HEK293 (cell line): ENCODE results near the gene CYS1.

Source experiments
- CTCF ChIA-PET: fragments of 350-600 bp; formaldehyde crosslinking; extraction: SDS; loops from one replicate; lab custom pipeline; 2021; ENCODE audit warnings: antibody characterized with exemption; lab: Yijun Ruan, JAX
- POLR2A ChIA-PET: fragments of 300-600 bp; formaldehyde crosslinking; extraction: SDS; loops from one replicate; lab custom pipeline; 2020; ENCODE audit warnings: antibody characterized with exemption, inconsistent platforms; lab: Yijun Ruan, JAX
- H3K27ac ChIP-seq: fragments of 200-500 bp; sonication (Bioruptor generic); 2 replicates; pipeline ENCODE4 v1.5.1; 2014; ENCODE audit warnings: low read depth, low read length, control low read depth, inconsistent platforms; ENCODE audit errors: extremely low read depth
- H3K36me3 ChIP-seq, 2 experiments: fragments of 200-500 bp in 1 of 2; sonication (Bioruptor generic) in 1 of 2; 1 replicate in 1 of 2; 2 replicates in 1 of 2; pipeline ENCODE4 v1.5.1; 2014 to 2017; ENCODE audit warnings: inconsistent platforms in 2 of 2, low read length in 2 of 2; ENCODE audit not compliant: control insufficient read depth in 2 of 2, insufficient read depth in 1 of 2
- H3K4me1 ChIP-seq: fragments of 200-500 bp; sonication (Bioruptor generic); 2 replicates; pipeline ENCODE4 v1.5.1; 2014; ENCODE audit warnings: mild to moderate bottlenecking, low read length, inconsistent platforms; ENCODE audit not compliant: control insufficient read depth, insufficient read depth
- H3K4me3 ChIP-seq: 2 replicates; pipeline ENCODE4 v1.5.1; 2011; ENCODE audit warnings: low read depth, mild to moderate bottlenecking, control low read depth, low read length, moderate library complexity
- H3K9me3 ChIP-seq: fragments of 200-500 bp; sonication (Bioruptor generic); 2 replicates; pipeline ENCODE4 v1.5.1; 2014; ENCODE audit warnings: low read depth, low read length, inconsistent platforms; ENCODE audit not compliant: control insufficient read depth, insufficient read depth
- BCL11A ChIP-seq: fragments of 450-650 bp; formaldehyde crosslinking; IDR thresholded peaks from 2 replicates; pipeline ENCODE4 v1.5.1; 2016; ENCODE audit warnings: low read depth, missing biosample characterization, missing genetic modification characterization
- FEZF1 ChIP-seq: fragments of 450-650 bp; formaldehyde crosslinking; IDR thresholded peaks from 2 replicates; pipeline ENCODE4 v1.5.1; 2016; ENCODE audit warnings: missing biosample characterization, missing genetic modification characterization
- HOXC10 ChIP-seq: sonication (generic); formaldehyde crosslinking; IDR thresholded peaks from 2 replicates; pipeline ENCODE4 v1.8.1; 2023; ENCODE audit warnings: mild to moderate bottlenecking, missing genetic modification reagents
- ZBTB17 ChIP-seq: fragments of 450-650 bp; formaldehyde crosslinking; IDR thresholded peaks from 2 replicates; pipeline ENCODE4 v1.5.1; 2016; ENCODE audit warnings: missing biosample characterization, missing genetic modification characterization
- ZEB2 ChIP-seq: fragments of 450-650 bp; formaldehyde crosslinking; IDR thresholded peaks from 2 replicates; pipeline ENCODE4 v1.5.1; 2016; ENCODE audit warnings: missing biosample characterization, missing genetic modification characterization
- ZFP69B ChIP-seq: fragments of 450-650 bp; formaldehyde crosslinking; IDR thresholded peaks from 2 replicates; pipeline ENCODE4 v1.5.1; 2016; ENCODE audit warnings: missing biosample characterization, missing genetic modification characterization
- ZIC2 ChIP-seq: fragments of 450-650 bp; formaldehyde crosslinking; IDR thresholded peaks from 2 replicates; pipeline ENCODE4 v1.5.1; 2016; ENCODE audit warnings: missing biosample characterization, missing genetic modification characterization
- ZNF10 ChIP-seq: fragments of 450-650 bp; formaldehyde crosslinking; IDR thresholded peaks from 2 replicates; pipeline ENCODE4 v1.5.1; 2017; ENCODE audit warnings: missing biosample characterization, missing genetic modification characterization
- ZNF121 ChIP-seq: fragments of 450-650 bp; formaldehyde crosslinking; IDR thresholded peaks from 2 replicates; pipeline ENCODE4 v1.5.1; 2016; ENCODE audit warnings: missing biosample characterization, missing genetic modification characterization
- ZNF223 ChIP-seq: fragments of 450-650 bp; formaldehyde crosslinking; IDR thresholded peaks from 2 replicates; pipeline ENCODE4 v1.5.1; 2016; ENCODE audit warnings: missing biosample characterization, missing genetic modification characterization
- ZNF24 ChIP-seq: fragments of 450-650 bp; formaldehyde crosslinking; IDR thresholded peaks from 2 replicates; pipeline ENCODE4 v1.5.1; 2016; ENCODE audit warnings: missing biosample characterization, missing genetic modification characterization
- ZNF324 ChIP-seq: fragments of 450-650 bp; formaldehyde crosslinking; IDR thresholded peaks from 2 replicates; pipeline ENCODE4 v1.5.1; 2016; ENCODE audit warnings: missing biosample characterization, missing genetic modification characterization
- ZNF394 ChIP-seq: fragments of 450-650 bp; formaldehyde crosslinking; IDR thresholded peaks from 2 replicates; pipeline ENCODE4 v1.5.1; 2016; ENCODE audit warnings: missing biosample characterization, missing genetic modification characterization, mild to moderate bottlenecking, moderate library complexity, borderline replicate concordance
- ZNF426 ChIP-seq: fragments of 450-650 bp; formaldehyde crosslinking; IDR thresholded peaks from 2 replicates; pipeline ENCODE4 v1.5.1; 2017; ENCODE audit warnings: missing biosample characterization, missing genetic modification characterization, mild to moderate bottlenecking, inconsistent platforms, moderate library complexity
- ZNF549 ChIP-seq: fragments of 450-650 bp; IDR thresholded peaks from 2 replicates; pipeline ENCODE4 v1.5.1; 2018; ENCODE audit warnings: missing biosample characterization, missing genetic modification characterization, mild to moderate bottlenecking, inconsistent platforms, moderate library complexity
- ZNF610 ChIP-seq: fragments of 450-650 bp; formaldehyde crosslinking; IDR thresholded peaks from 2 replicates; pipeline ENCODE4 v1.5.1; 2016; ENCODE audit warnings: missing biosample characterization, missing genetic modification characterization, borderline replicate concordance
- ZNF629 ChIP-seq: fragments of 450-650 bp; formaldehyde crosslinking; IDR thresholded peaks from 2 replicates; pipeline ENCODE4 v1.5.1; 2017; ENCODE audit warnings: missing biosample characterization, missing genetic modification characterization
- ZNF830 ChIP-seq: fragments of 450-650 bp; IDR thresholded peaks from 2 replicates; pipeline ENCODE4 v1.5.0; 2018; ENCODE audit warnings: missing biosample characterization, missing genetic modification characterization, low read depth, mild to moderate bottlenecking, moderate library complexity
- TF ChIP-seq, protein P1 (sequence below): fragments of 450-650 bp; formaldehyde crosslinking; IDR thresholded peaks from 2 replicates; pipeline ENCODE4 v1.5.1; 2016; ENCODE audit warnings: missing biosample characterization, missing genetic modification characterization, low read depth
- TF ChIP-seq, protein P2 (sequence below): fragments of 450-650 bp; formaldehyde crosslinking; IDR thresholded peaks from 2 replicates; pipeline ENCODE4 v1.5.1; 2016; ENCODE audit warnings: missing biosample characterization, missing genetic modification characterization
- TF ChIP-seq, protein P3 (sequence below): fragments of 450-650 bp; formaldehyde crosslinking; IDR thresholded peaks from 2 replicates; pipeline ENCODE4 v1.5.1; 2016; ENCODE audit warnings: missing biosample characterization, missing genetic modification characterization
- TF ChIP-seq, protein P4 (sequence below): fragments of 450-650 bp; formaldehyde crosslinking; IDR thresholded peaks from 2 replicates; pipeline ENCODE4 v1.5.1; 2016; ENCODE audit warnings: missing biosample characterization, missing genetic modification characterization, borderline replicate concordance

CYS1 gene

DNA sequence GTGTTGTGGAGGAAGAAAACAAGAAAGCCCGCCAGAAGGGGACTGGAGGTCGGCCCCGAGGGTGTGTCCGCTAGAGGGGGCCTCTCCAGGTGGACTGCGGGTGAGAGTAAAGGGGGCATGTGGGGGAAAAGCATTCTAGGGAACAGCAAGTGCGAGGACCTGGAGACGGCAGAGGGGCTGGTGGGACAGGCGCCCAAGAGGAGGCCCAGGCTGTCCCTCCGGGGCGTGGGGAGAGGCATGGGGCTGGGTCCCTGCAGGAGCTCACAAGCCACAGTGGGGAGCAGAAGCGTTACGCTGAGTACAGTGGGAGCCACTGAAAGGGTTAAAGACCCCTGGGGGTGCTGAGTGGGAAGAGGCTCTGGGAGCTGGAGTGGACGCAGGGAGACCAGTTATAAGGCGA is 38.5 kb downstream of the CYS1 start:
- peaks cover 0 to 6% of the 10 kb centered on the region in 2 experiments; a peak in 1 of 3 replicates for H3K36me3 ChIP-seq
- TF ChIP-seq, protein P1, sequence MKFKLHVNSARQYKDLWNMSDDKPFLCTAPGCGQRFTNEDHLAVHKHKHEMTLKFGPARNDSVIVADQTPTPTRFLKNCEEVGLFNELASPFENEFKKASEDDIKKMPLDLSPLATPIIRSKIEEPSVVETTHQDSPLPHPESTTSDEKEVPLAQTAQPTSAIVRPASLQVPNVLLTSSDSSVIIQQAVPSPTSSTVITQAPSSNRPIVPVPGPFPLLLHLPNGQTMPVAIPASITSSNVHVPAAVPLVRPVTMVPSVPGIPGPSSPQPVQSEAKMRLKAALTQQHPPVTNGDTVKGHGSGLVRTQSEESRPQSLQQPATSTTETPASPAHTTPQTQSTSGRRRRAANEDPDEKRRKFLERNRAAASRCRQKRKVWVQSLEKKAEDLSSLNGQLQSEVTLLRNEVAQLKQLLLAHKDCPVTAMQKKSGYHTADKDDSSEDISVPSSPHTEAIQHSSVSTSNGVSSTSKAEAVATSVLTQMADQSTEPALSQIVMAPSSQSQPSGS = no peak
- no peak for TF ChIP-seq ZFP69B
- TF ChIP-seq ZNF324 (tag by site-specific recombination) = no peak
- TF ChIP-seq ZEB2 (tag by site-specific recombination) = no peak
- no peak for TF ChIP-seq ZNF549
- TF ChIP-seq, protein P2, sequence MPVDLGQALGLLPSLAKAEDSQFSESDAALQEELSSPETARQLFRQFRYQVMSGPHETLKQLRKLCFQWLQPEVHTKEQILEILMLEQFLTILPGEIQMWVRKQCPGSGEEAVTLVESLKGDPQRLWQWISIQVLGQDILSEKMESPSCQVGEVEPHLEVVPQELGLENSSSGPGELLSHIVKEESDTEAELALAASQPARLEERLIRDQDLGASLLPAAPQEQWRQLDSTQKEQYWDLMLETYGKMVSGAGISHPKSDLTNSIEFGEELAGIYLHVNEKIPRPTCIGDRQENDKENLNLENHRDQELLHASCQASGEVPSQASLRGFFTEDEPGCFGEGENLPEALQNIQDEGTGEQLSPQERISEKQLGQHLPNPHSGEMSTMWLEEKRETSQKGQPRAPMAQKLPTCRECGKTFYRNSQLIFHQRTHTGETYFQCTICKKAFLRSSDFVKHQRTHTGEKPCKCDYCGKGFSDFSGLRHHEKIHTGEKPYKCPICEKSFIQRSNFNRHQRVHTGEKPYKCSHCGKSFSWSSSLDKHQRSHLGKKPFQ = no peak
- no peak for TF ChIP-seq ZNF830
- TF ChIP-seq, protein P3, sequence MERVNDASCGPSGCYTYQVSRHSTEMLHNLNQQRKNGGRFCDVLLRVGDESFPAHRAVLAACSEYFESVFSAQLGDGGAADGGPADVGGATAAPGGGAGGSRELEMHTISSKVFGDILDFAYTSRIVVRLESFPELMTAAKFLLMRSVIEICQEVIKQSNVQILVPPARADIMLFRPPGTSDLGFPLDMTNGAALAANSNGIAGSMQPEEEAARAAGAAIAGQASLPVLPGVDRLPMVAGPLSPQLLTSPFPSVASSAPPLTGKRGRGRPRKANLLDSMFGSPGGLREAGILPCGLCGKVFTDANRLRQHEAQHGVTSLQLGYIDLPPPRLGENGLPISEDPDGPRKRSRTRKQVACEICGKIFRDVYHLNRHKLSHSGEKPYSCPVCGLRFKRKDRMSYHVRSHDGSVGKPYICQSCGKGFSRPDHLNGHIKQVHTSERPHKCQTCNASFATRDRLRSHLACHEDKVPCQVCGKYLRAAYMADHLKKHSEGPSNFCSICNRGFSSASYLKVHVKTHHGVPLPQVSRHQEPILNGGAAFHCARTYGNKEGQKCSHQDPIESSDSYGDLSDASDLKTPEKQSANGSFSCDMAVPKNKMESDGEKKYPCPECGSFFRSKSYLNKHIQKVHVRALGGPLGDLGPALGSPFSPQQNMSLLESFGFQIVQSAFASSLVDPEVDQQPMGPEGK (tag by site-specific recombination) = no peak
- no peak for TF ChIP-seq ZBTB17 (tag by site-specific recombination)
- no peak for TF ChIP-seq ZNF394
- no peak for TF ChIP-seq ZNF121 (tag by site-specific recombination)
- TF ChIP-seq BCL11A = no peak
- TF ChIP-seq ZIC2 (tag by site-specific recombination) = no peak
- no peak for TF ChIP-seq ZNF610
- no peak for TF ChIP-seq ZNF426 (tag by site-specific recombination)
- TF ChIP-seq, all 188 proteins: peak for 0
- no peaks in the 10 kb centered on the region for H3K9me3 ChIP-seq
- no peak overlapping the region for H3K27ac ChIP-seq
- peaks cover 2% of the 10 kb centered on the region for H3K4me1 ChIP-seq
- POLR2A ChIA-PET = no interaction called here
- CTCF ChIA-PET = interaction anchor here (1.4 kb wide), 1 partner anchor 58 kb away, joined by 4 read pairs; no protein-coding TSS in a partner anchor
- H3K4me3 ChIP-seq = no peak overlapping the region

DNA sequence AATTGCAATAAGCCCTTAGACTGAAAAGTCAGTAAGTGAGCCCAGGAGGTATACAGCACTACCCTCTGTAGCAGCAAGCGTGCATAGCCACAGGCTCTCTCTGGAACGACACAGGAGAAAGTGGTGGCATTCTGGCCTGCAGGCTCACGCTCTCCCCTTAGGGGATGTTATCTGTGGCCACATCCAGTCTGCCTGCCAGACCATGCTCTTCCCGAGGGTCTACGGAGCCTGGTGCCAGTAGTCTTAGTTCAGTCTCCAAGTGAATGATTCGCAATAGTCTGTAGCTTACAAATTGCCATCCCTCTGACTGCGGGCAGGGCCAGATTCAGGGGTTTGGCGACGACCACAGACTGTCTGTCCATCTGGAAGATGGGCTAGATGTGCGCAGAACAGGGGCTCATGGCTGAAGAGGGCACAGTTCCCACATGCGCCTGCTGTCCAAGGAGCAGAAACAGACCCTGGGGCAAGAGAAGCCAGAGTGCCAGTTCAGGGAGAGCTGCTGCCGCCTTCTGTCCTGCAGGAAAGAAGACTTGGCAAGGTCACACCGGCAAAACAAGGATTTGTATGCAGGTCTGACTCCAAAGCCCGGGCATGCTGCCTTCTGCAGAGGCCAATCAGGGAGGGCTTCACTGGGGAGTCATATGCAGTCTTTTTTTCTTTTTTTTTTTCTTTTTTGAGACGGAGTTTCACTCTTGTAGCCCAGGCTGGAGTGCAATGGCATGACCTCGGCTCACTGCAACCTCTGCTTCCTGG is 40.4 kb downstream of the CYS1 start:
- ChIA-PET CTCF (interaction anchor here (1.5 kb wide), 1 partner anchor 55 kb away, joined by 4 read pairs; no protein-coding TSS in a partner anchor), POLR2A (no interaction called here)
- Histone ChIP-seq H3K4me1 (peaks cover 2% of the 10 kb centered on the region), H3K36me3 (no peaks in the 10 kb centered on the region), H3K4me3 (no peak overlapping the region), H3K9me3 (no peaks in the 10 kb centered on the region), H3K27ac (no peak overlapping the region)
- TF ChIP-seq, protein P4, sequence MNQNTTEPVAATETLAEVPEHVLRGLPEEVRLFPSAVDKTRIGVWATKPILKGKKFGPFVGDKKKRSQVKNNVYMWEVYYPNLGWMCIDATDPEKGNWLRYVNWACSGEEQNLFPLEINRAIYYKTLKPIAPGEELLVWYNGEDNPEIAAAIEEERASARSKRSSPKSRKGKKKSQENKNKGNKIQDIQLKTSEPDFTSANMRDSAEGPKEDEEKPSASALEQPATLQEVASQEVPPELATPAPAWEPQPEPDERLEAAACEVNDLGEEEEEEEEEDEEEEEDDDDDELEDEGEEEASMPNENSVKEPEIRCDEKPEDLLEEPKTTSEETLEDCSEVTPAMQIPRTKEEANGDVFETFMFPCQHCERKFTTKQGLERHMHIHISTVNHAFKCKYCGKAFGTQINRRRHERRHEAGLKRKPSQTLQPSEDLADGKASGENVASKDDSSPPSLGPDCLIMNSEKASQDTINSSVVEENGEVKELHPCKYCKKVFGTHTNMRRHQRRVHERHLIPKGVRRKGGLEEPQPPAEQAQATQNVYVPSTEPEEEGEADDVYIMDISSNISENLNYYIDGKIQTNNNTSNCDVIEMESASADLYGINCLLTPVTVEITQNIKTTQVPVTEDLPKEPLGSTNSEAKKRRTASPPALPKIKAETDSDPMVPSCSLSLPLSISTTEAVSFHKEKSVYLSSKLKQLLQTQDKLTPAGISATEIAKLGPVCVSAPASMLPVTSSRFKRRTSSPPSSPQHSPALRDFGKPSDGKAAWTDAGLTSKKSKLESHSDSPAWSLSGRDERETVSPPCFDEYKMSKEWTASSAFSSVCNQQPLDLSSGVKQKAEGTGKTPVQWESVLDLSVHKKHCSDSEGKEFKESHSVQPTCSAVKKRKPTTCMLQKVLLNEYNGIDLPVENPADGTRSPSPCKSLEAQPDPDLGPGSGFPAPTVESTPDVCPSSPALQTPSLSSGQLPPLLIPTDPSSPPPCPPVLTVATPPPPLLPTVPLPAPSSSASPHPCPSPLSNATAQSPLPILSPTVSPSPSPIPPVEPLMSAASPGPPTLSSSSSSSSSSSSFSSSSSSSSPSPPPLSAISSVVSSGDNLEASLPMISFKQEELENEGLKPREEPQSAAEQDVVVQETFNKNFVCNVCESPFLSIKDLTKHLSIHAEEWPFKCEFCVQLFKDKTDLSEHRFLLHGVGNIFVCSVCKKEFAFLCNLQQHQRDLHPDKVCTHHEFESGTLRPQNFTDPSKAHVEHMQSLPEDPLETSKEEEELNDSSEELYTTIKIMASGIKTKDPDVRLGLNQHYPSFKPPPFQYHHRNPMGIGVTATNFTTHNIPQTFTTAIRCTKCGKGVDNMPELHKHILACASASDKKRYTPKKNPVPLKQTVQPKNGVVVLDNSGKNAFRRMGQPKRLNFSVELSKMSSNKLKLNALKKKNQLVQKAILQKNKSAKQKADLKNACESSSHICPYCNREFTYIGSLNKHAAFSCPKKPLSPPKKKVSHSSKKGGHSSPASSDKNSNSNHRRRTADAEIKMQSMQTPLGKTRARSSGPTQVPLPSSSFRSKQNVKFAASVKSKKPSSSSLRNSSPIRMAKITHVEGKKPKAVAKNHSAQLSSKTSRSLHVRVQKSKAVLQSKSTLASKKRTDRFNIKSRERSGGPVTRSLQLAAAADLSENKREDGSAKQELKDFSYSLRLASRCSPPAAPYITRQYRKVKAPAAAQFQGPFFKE (tag by site-specific recombination) = no peak
- TF ChIP-seq ZNF629 = no peak
- no peak for TF ChIP-seq ZNF24 (tag by site-specific recombination)
- no peak for TF ChIP-seq ZNF223 (tag by site-specific recombination)
- no peak for TF ChIP-seq ZNF10
- no peak for TF ChIP-seq FEZF1 (tag by site-specific recombination)
- TF ChIP-seq HOXC10 (CRISPR knock-in tag) = no peak
